ENCODE results near the gene TMEM213. TPM values are rescaled to one million over a fixed set of nuclear protein-coding genes. Genes with fewer than 3 reads are reported as not detected.

The TMEM213 gene
- total and polyA plus RNA-seq, 2 of the 13 experiments (the other 11 are each of a cell fraction or from before 2014, with no cell fraction given): not detected

DNA sequence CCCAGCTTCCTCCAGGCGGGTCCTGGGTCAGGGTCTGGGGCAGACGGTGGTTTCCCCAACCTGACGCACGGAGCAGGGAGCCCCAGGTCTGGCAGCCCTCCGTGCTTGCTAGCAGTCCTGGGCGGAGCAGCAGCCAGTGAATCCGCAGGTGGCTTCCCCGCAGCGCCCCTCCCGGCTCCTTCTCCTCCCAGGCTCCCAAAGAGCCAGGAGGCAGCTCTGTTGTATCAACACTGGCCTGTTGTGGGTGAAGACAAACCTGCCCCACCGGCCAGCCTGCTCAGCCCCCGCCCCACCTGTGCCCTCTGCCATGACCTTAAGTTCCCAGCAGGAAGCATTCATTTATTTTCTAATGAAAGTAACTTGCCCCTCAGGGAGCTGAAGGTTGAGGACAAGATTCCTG, 24.0 kb upstream of the TMEM213 start (continued):
- TF ChIP-seq ZNF687 (CRISPR knock-in tag; IDR thresholded peaks at IDR 0.05) (peak; percentile 15; the same call in 1 of the 2 replicates), STAG1 (CRISPR knock-in tag; IDR thresholded peaks at IDR 0.05) (0 out of 2 replicates have a peak, but pooled peaks have one; percentile 22)

GRCh38 chr7:138776166-138776833, 21.5 kb upstream of the TMEM213 start:
- H3K4me2 ChIP-seq (ENCODE audit: low read depth, low read length): no peak overlapping the region
- DNase-seq (ENCODE audit: low spot score): no peak
- no peak; the same call in 2 of the 3 replicates for ATAC-seq
- no peak overlapping the region for H2AFZ ChIP-seq (ENCODE audit: low read length)
- intact Hi-C loops (cut with micrococcal nuclease; ENCODE audit: unreplicated experiment): no loop called here
- ChIA-PET POLR2A (no interaction called here), CTCF (ENCODE audit: low intra/inter-chr PET ratio, low total read pairs) (no interaction called here)
- peaks cover 25% of the 10 kb centered on the region for H3K4me1 ChIP-seq (ENCODE audit: insufficient read depth, low read length)
- 15% methylated on average over 10 of the region's 10 CpGs for WGBS (ENCODE audit: low lambda C conversion rate)
- in situ Hi-C loops (cut with HindIII; ENCODE audit: extremely low pct_ligation_motif_present, low pct_unique_long_range_greater_than_20kb): no loop called here
- H3K9me3 ChIP-seq (ENCODE audit: low read length): no peaks in the 10 kb centered on the region
- BruUV-seq (replicated peaks): no TSS peak
- H3K79me2 ChIP-seq (ENCODE audit: insufficient read depth, low read length): no peaks in the 10 kb centered on the region
- no peak for FAIRE-seq
- no peaks in the 10 kb centered on the region for H3K36me3 ChIP-seq (replicated peaks in 1 of 2; ENCODE audit: control insufficient read depth in 1 of 2, insufficient read depth in 2 of 2, low read length in 2 of 2)
- no peaks in the 10 kb centered on the region for H4K20me1 ChIP-seq (ENCODE audit: insufficient read depth, low read length)
- no peak overlapping the region for H3K9ac ChIP-seq (ENCODE audit: insufficient read depth, low read depth, low read length)
- H3K4me3 ChIP-seq (replicated peaks in 1 of 3; ENCODE audit: insufficient read depth in 1 of 3, low read depth in 2 of 3, low read length in 3 of 3): no peak overlapping the region
- H3K27me3 ChIP-seq (ENCODE audit: control insufficient read depth in 1 of 2, insufficient read depth in 2 of 2, low read length in 2 of 2): peaks cover 0 to 9% of the 10 kb centered on the region in 2 experiments; a peak in 1 of 5 replicates
- no peak overlapping the region for H3K27ac ChIP-seq (ENCODE audit: extremely low read length, insufficient read depth, low read length)
- TF ChIP-seq ZNF776 (CRISPR knock-in tag; IDR thresholded peaks at IDR 0.05) (no peak), DNMT3B (CRISPR knock-in tag; conservative IDR thresholded peaks at IDR 0.05) (no peak), PHF20 (CRISPR knock-in tag; IDR thresholded peaks at IDR 0.05) (no peak), NR3C1 (CRISPR knock-in tag; IDR thresholded peaks at IDR 0.05) (no peak), ZNF205 (CRISPR knock-in tag; IDR thresholded peaks at IDR 0.05) (no peak), FOXA3 (CRISPR knock-in tag; IDR thresholded peaks at IDR 0.05) (no peak), POGZ (CRISPR knock-in tag; IDR thresholded peaks at IDR 0.05) (no peak), SNAPC2 (CRISPR knock-in tag; IDR thresholded peaks at IDR 0.05) (no peak), PHF21A (CRISPR knock-in tag; IDR thresholded peaks at IDR 0.05) (no peak), GATA4 (IDR thresholded peaks at IDR 0.05; ENCODE audit: borderline replicate concordance, low read depth) (no peak)
- TF ChIP-seq, protein P1, sequence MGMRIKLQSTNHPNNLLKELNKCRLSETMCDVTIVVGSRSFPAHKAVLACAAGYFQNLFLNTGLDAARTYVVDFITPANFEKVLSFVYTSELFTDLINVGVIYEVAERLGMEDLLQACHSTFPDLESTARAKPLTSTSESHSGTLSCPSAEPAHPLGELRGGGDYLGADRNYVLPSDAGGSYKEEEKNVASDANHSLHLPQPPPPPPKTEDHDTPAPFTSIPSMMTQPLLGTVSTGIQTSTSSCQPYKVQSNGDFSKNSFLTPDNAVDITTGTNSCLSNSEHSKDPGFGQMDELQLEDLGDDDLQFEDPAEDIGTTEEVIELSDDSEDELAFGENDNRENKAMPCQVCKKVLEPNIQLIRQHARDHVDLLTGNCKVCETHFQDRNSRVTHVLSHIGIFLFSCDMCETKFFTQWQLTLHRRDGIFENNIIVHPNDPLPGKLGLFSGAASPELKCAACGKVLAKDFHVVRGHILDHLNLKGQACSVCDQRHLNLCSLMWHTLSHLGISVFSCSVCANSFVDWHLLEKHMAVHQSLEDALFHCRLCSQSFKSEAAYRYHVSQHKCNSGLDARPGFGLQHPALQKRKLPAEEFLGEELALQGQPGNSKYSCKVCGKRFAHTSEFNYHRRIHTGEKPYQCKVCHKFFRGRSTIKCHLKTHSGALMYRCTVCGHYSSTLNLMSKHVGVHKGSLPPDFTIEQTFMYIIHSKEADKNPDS (CRISPR knock-in tag; IDR thresholded peaks at IDR 0.05): no peak
- TF ChIP-seq, protein P2, sequence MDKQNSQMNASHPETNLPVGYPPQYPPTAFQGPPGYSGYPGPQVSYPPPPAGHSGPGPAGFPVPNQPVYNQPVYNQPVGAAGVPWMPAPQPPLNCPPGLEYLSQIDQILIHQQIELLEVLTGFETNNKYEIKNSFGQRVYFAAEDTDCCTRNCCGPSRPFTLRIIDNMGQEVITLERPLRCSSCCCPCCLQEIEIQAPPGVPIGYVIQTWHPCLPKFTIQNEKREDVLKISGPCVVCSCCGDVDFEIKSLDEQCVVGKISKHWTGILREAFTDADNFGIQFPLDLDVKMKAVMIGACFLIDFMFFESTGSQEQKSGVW (CRISPR knock-in tag; IDR thresholded peaks at IDR 0.05; ENCODE audit: borderline replicate concordance): no peak
- TF ChIP-seq, protein P3, sequence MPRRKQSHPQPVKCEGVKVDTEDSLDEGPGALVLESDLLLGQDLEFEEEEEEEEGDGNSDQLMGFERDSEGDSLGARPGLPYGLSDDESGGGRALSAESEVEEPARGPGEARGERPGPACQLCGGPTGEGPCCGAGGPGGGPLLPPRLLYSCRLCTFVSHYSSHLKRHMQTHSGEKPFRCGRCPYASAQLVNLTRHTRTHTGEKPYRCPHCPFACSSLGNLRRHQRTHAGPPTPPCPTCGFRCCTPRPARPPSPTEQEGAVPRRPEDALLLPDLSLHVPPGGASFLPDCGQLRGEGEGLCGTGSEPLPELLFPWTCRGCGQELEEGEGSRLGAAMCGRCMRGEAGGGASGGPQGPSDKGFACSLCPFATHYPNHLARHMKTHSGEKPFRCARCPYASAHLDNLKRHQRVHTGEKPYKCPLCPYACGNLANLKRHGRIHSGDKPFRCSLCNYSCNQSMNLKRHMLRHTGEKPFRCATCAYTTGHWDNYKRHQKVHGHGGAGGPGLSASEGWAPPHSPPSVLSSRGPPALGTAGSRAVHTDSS (CRISPR knock-in tag; conservative IDR thresholded peaks at IDR 0.05): no peak

Measured in HepG2 (cell line).